ENCODE data around the gene DUSP22. TPM values are rescaled to one million over a fixed set of nuclear protein-coding genes. Genes with fewer than 3 reads are reported as not detected.

Gene DUSP22
- polyA plus RNA-seq, 10 donors = 23.0 to 30.0 (median 26.7) TPM

DNA sequence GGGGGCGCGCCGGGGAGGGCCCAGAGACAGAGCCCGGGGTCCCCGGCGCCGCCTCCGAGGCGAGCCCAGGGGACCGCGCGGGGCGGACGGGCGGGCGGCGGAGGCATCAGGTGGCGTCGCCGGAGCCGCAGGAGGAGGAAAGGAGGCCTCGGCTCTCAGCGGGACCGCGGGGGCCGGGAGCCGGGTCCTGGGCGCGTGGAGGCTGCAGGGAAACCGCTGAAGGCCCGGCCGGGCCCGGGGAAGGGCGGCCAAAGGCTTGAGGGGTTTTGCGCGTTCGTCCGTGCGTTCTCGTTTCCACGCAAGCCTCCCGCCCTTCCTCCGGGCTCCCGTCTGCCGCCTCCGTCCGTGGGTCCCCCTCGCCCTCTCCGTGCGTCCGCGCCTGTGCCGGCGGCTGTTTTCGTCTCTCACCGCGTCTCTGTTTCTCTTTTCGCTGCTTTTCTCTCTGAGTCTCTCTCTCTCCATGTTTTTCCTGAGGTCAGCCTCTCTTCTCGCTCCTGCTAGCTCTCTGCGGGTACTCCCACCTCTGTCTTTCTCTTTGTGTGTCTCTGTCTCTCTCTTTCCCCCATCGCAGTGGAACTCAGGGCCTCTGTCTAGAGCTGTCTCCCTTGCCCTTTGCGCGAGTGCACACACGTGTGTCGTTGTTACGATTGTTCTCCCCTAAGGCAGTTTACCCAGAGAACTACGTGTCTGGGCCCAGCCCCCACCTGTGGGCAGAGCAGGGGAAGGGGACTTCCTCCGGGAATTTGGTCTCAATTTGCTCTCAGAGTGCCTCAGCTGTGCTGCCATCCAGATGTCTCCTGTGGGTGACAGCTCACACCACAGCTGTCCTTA, 101.3 kb downstream of the DUSP22 start:
- no peak for DNase-seq

- no peak for DNase-seq
Measured at GRCh38 chr6:394641-395289, 102.5 kb downstream of the DUSP22 start.

- DNase-seq = no peak
Measured at GRCh38 chr6:395432-396125, 103.3 kb downstream of the DUSP22 start.

GRCh38 chr6:396126-396520, 103.8 kb downstream of the DUSP22 start:
- no peak for DNase-seq

- no peak for DNase-seq
Measured at GRCh38 chr6:397056-397455, 104.8 kb downstream of the DUSP22 start.

DNA sequence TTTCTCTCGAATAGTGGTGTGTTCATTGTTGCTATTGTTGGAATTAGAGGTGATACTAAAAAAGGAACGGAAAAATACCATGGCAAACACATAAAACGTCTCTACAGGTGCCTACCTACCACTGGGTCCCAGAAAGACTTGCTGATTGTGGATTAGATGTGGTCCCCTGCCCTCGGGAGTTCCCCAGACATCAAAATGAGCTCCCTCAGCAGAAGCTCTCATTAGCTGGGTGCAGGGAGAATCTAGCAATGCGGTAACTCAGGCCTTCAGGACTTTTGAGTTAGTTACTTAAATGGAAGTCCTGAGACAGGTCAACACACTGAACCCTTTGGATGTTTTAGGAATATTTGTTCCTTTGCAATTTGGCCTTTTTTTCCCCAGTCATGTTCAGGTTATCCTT, 105.3 kb downstream of the DUSP22 start:
- DNase-seq = no peak

DNA sequence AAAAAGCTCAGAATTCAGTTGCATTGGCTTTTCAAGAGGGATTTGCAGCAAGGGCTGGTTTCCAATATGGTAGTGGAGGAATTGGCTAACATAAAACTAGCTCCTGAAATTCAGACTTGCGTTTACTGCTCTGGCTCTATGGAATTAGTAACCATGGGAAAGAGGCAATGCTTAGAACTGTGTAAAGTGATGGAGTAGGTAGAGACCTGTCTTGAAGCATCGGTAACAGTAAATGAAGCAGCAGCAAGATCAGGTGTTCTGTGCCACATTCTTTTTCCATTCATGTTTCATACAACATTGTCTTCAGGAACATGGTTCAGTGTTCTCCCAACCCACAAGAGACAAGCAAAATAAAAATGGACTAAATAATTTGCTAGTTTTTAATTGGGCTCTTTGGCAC, 105.8 kb downstream of the DUSP22 start:
- no peak for DNase-seq

DNA sequence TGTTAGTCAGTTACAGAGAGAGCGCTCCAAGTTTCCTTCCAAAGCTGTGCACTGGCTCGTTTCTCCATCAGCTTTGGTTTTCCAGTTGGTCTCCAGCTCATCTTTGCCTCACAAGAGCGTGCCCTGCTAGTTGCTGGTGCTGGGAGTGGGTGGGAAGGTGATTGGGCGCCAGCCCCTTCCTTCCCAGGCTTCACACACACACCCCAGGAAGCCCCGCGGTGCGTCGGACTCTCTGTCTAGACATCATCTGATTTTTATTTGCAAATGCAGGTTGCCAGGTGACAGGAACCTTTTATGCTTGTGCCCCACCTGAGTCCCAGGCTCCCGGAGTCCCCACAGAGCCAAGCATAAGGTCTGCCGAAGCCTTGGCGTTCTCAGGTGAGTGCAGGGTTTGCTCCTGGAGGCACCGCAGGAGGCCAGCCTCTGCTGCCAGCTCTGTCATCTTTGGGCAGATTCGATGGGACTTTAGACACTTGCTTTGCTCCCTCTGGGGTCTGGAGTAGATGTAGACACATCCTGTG, 106.3 kb downstream of the DUSP22 start:
- no peak for DNase-seq

- DNase-seq = no peak
Measured at GRCh38 chr6:399785-400534, 107.7 kb downstream of the DUSP22 start.

GRCh38 chr6:400815-401214, 108.5 kb downstream of the DUSP22 start:
- no peak for DNase-seq

Other genes starting within 250 kb of the DUSP22 start
- gene IRF4, start 99.3 kb downstream of the DUSP22 start, polyA plus RNA-seq (ENCODE audit: insufficient read length in 10 of 10) = 1 to 10 TPM in 5 of 10 donors, under 1 TPM in 5; 0.35 to 2.4 (median 1.1) TPM

All from muscle of back (tissue), 11 donors.